Keratinocyte (primary cell): ENCODE results near the gene DUT. TPM values are rescaled to one million over a fixed set of nuclear protein-coding genes. Genes with fewer than 3 reads are reported as not detected.
A peak's percentile ranks its signal among the peaks of the same experiment; 100 is the strongest.

Source experiments
- DNase-seq: peaks from one replicate; pipeline ENCODE4 v3.0.0-alpha.2; 2011; ENCODE audit warnings: low read depth, missing footprints, low spot score
- FAIRE-seq: peaks from 2 replicates; lab custom pipeline; 2011; peaks lifted over from hg19 to GRCh38; lab: Jason Lieb, UNC
- H2AFZ ChIP-seq: 2 replicates; pipeline ENCODE4 v1.6.0; 2012; ENCODE audit warnings: low read length, control low read depth, inconsistent platforms; ENCODE audit not compliant: control insufficient read depth
- H3K27ac ChIP-seq: 2 replicates; pipeline ENCODE4 v1.5.1; 2011; ENCODE audit warnings: low read length; ENCODE audit not compliant: control insufficient read depth, insufficient read depth
- H3K27me3 ChIP-seq: 3 replicates; pipeline ENCODE4 v1.6.0; 2011; ENCODE audit warnings: low read length; ENCODE audit not compliant: control insufficient read depth, insufficient read depth; ENCODE audit errors: extremely low read depth
- H3K36me3 ChIP-seq, 2 experiments: 2 replicates in 1 of 2; 3 replicates in 1 of 2; pipeline ENCODE4 v1.5.1; 2011; ENCODE audit warnings: low read length in 2 of 2, mild to moderate bottlenecking in 1 of 2; ENCODE audit not compliant: control insufficient read depth in 2 of 2, insufficient read depth in 2 of 2; ENCODE audit errors: extremely low read depth in 1 of 2
- H3K4me1 ChIP-seq: 3 replicates; pipeline ENCODE4 v1.5.1; 2011; ENCODE audit warnings: low read length; ENCODE audit not compliant: control insufficient read depth, insufficient read depth; ENCODE audit errors: extremely low read depth
- H3K4me2 ChIP-seq: 3 replicates; pipeline ENCODE4 v1.6.0; 2011; ENCODE audit warnings: low read depth, low read length; ENCODE audit not compliant: control insufficient read depth, insufficient read depth; ENCODE audit errors: extremely low read depth
- H3K4me3 ChIP-seq, 3 experiments: fragments of 200-600 bp in 1 of 3; sonication (generic) in 1 of 3; 2 replicates in 2 of 3; 3 replicates in 1 of 3; pipeline ENCODE4 v1.5.1; 2011 to 2016; ENCODE audit warnings: low read length in 3 of 3, mild to moderate bottlenecking in 3 of 3, control low read depth in 2 of 3, inconsistent platforms in 1 of 3, low read depth in 1 of 3, mixed read lengths in 1 of 3, mixed run types in 1 of 3, moderate library complexity in 1 of 3; ENCODE audit not compliant: control insufficient read depth in 2 of 3, insufficient read depth in 2 of 3; ENCODE audit errors: extremely low read depth in 1 of 3
- H3K79me2 ChIP-seq: 2 replicates; pipeline ENCODE4 v1.6.0; 2012; ENCODE audit warnings: low read length; ENCODE audit not compliant: control insufficient read depth, insufficient read depth
- H3K9ac ChIP-seq: 3 replicates; pipeline ENCODE4 v1.6.0; 2011; ENCODE audit warnings: low read length; ENCODE audit not compliant: control insufficient read depth, insufficient read depth; ENCODE audit errors: extremely low read depth
- H3K9me1 ChIP-seq: 3 replicates; pipeline ENCODE4 v1.6.0; 2011; ENCODE audit warnings: low read length; ENCODE audit not compliant: control insufficient read depth, insufficient read depth; ENCODE audit errors: extremely low read depth
- H3K9me3 ChIP-seq: 2 replicates; pipeline ENCODE4 v1.5.1; 2012; ENCODE audit warnings: low read depth, low read length; ENCODE audit not compliant: control insufficient read depth
- H4K20me1 ChIP-seq: 3 replicates; pipeline ENCODE4 v1.6.0; 2011; ENCODE audit warnings: low read length; ENCODE audit not compliant: control insufficient read depth, insufficient read depth; ENCODE audit errors: extremely low read depth
- CTCF ChIP-seq, 3 experiments: IDR thresholded peaks in 1 of 3; conservative IDR thresholded peaks in 1 of 3; optimal IDR thresholded peaks in 1 of 3; 2 replicates in 2 of 3; 3 replicates in 1 of 3; pipeline versions ENCODE3 to v1.5.1; 2011; ENCODE audit warnings: low read length in 3 of 3, mild to moderate bottlenecking in 3 of 3, moderate library complexity in 2 of 3, control low read depth in 1 of 3, inconsistent platforms in 1 of 3; ENCODE audit not compliant: insufficient read depth in 2 of 3; ENCODE audit errors: extremely low read depth in 1 of 3
- EZH2 ChIP-seq: IDR thresholded peaks from one replicate; pipeline ENCODE4 v1.6.1; 2012; ENCODE audit warnings: inconsistent platforms, mild to moderate bottlenecking, low read length, moderate library complexity
- dilution Hi-C: fragments of 300-500 bp; cut with MboI; formaldehyde crosslinking; loops from one replicate; pipeline ENCODE4 v1.7.0; 2020; ENCODE audit warnings: low sequenced_read_pairs; ENCODE audit not compliant: extremely low pct_ligation_motif_present
- polyA plus RNA-seq, 5 experiments: library from polyadenylated mRNA; depleted of rRNA in 3 of 5; stranded (reverse) in 3 of 5; stranded (forward) in 1 of 5; unstranded in 1 of 5; fragments of >200 nt; gene quantifications; 1 replicate in 1 of 5; 2 replicates in 3 of 5; 3 replicates in 1 of 5; pipeline versions ENCODE4 v1.2.1 to v1.2.3, GENCODE V29; 2011 to 2012; ENCODE audit warnings: missing spikeins in 2 of 5, low read depth in 1 of 5, low replicate concordance in 1 of 5

Gene DUT
- polyA plus RNA-seq, 1 donor (not counting 4 experiments of a cell fraction or from before 2014, with no cell fraction given) = 79.8 TPM

- Histone ChIP-seq H3K36me3 (no peaks in the 10 kb centered on the region), H3K4me2 (peak overlapping the region; percentile 72), H3K27me3 (no peaks in the 10 kb centered on the region), H3K4me1 (no peaks in the 10 kb centered on the region), H3K9me1 (no peaks in the 10 kb centered on the region), H3K79me2 (no peaks in the 10 kb centered on the region), H3K4me3 (peak overlapping the region in 1 of 3 experiments; percentile 45), H4K20me1 (no peaks in the 10 kb centered on the region), H3K9ac (no peak overlapping the region), H3K27ac (no peak overlapping the region), H3K9me3 (no peaks in the 10 kb centered on the region), H2AFZ (peak overlapping the region; percentile 67)
- dilution Hi-C loops = no loop called here
- peak; percentile 84 for FAIRE-seq
- DNase-seq = peak; percentile 32
- TF ChIP-seq CTCF (optimal IDR thresholded peaks at IDR 0.05 in 1 of 3, IDR thresholded peaks at IDR 0.05 in 1 of 3, conservative IDR thresholded peaks at IDR 0.05 in 1 of 3; ENCODE audit: extremely low read depth in 1 of 3, insufficient read depth in 2 of 3, low read length in 3 of 3) (peak; percentile 47 to 77 (median 53)), EZH2 (no peak)
Measured at GRCh38 chr15:48285329-48286214, 45.7 kb upstream of the DUT start.

- Histone ChIP-seq H3K4me3 (no peak overlapping the region), H3K27ac (no peak overlapping the region), H3K4me1 (no peaks in the 10 kb centered on the region), H3K9ac (no peak overlapping the region), H3K4me2 (no peak overlapping the region), H2AFZ (no peak overlapping the region), H3K36me3 (no peaks in the 10 kb centered on the region), H3K9me1 (no peaks in the 10 kb centered on the region), H4K20me1 (no peaks in the 10 kb centered on the region), H3K79me2 (no peaks in the 10 kb centered on the region), H3K27me3 (no peaks in the 10 kb centered on the region), H3K9me3 (no peaks in the 10 kb centered on the region)
- FAIRE-seq (no peak), DNase-seq (no peak)
- dilution Hi-C loops = no loop called here
- no peak for TF ChIP-seq CTCF (optimal IDR thresholded peaks at IDR 0.05 in 1 of 3, IDR thresholded peaks at IDR 0.05 in 1 of 3, conservative IDR thresholded peaks at IDR 0.05 in 1 of 3; ENCODE audit: extremely low read depth in 1 of 3, insufficient read depth in 2 of 3, low read length in 3 of 3)
- TF ChIP-seq EZH2 = no peak
Measured at GRCh38 chr15:48289628-48290027, 41.6 kb upstream of the DUT start.
